ENCODE data around the gene IQSEC1.

IQSEC1 gene

DNA sequence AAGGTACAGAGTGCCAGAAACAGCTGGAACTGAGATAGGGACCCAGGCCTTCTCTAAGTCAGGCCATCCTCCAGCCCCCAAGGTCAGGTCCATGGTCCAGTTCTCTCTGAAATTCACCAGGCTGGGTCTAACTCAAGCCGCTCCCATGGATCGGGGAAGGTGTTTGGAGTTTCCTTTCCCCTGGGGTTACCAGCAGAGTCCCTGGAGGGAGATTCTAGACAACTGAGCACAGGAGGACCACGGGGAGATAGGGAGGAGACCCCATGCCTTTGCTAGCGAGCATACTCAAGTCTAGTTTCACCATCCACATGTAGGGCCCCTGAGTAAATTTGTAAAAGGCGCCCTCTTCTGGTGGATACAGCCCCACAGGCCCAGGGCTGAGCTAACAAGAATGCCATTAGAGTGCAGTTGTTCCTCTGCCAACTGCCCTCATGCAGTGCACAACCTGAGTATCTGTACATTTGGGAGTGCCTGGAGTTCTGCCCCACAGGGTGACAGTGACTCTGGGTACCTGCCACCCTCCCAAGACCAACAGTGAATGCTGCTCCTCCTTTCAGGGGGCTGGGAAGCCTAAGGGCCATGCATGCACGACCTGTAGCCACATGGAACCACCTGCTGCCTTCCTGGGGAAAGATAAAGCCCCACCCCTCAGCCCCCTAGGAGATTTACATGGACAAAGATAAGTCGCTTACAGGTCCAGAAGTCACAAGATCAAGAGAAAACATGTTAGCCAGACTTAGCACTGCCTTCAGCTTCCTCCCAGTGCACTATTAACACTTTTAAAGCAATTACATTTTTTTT, 89.0 kb downstream of the IQSEC1 start:
- DNase-seq (ENCODE audit: low read depth), result peak; percentile 74

DNA sequence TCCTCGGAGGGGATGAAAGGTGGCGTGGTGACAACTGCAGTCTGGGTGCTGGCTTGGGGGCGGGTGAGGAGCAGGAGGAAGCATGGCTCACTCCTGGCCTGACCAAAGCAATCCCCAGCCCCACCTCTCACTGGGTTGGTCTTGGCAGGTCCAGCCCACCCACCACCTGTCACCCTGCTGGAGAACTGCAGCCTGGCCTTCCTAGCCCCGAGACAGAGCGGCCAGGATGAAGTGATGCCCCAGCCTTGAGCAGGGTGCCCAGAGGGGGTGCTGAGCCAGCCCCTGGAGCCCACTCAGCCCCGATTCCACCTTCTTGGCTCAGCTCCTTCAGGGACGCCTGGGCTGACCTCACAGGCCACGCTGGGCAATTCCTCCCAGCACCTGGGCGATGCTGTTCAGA, 89.9 kb downstream of the IQSEC1 start:
- DNase-seq (ENCODE audit: low read depth), result no peak

DNA sequence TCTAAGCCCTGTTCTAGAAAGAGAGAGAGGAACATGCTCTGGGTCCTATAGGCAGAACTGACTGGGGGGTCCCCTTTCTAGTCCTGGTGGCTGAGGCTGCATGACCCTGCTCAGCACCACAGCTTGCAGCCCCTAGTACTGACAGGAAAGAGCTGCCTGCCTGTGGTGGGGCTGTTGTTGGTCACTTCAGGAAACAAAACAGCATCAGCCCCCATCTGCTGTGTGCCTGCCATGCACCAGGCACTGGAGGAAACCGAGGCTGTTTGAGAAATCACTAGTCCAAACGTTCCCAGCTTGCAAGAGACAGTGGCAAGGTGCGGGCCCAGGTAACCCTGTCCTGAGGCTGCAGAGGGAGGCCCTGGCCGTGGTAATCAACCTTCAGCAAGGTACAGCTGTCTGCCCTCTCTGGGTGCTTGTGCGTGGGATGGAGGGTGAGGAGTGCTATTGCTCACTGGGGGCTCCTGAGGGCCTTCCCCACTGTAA, 90.6 kb downstream of the IQSEC1 start:
- DNase-seq (ENCODE audit: low read depth), result no peak

DNA sequence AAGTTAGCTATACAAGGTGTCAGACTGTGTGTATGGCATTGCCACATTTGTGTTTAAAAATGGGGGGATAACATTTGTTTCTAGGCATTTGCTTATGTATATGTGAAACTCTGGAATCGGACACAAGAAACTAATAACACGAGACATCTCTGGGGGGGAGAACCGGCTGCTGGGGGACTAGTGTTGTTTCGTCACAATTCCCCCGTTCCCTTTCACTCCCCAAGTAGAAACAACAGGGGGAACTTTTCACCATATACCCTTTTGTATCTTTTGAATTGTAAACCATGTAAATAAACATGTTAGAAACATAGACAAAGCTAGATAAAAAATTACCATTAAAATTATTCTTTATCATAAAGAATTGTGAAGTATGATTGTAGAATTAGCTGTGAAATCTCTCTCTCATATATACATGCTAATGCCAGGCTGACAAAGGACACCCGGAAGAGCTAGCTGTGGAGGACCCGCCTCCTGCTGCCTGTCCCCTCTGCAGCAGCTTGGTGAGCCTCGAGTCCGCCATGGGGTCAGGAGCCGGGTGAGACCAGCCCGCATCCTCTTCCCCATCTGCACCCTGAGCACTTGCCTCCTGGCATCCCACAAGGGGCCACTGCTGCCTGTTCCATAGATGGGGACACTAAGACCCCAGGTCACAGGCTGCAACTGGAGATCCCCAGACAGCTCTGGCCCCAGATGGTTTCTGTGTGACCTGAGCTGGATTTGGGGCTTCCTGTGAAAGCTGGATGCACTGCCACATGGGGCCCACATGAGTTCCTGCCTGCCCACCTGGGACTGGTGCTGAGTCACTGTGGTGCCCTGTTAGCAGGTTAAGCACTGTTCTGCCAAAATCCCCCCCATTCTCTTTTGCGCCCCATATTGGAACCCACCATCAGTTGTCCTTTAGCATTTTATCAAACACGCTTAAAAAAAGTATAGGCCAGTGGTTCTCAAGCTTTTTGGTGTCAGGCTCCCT, 91.6 kb downstream of the IQSEC1 start:
- no peak for DNase-seq (ENCODE audit: low read depth)

DNA sequence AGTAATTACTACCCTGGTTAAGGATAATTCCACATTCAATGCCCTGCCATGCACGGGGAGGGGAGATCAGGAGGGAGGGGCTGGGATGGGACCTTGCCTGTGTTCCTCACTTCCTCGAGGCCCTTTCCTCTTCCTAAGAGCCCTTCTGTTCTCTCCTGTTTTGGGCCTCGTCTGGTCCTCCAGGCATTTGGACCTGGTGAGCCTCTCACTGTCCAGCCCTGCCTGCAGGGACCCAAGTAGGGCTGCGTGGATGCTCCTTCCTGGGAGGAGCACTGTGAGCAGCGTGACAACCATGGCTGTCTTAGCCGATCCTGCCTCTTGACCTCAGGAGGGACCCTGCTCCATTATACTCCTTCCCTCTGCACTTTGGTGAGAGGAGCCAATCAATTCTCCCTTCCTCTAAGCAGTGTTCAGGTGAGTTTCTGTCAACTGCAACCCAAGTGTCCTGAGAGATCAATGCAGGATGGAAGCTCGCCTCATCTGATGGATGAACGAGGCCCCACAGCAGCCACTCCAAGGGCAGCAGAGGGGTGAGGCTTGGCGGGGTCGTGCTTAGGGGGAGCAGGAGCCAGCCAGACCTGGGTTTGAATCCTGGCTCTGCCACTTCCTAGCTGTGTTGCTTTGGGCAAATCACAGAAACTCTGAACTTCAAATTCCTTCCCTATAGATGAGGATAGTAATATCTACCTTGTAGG, 92.5 kb downstream of the IQSEC1 start:
- no peak for DNase-seq (ENCODE audit: low read depth)

DNA sequence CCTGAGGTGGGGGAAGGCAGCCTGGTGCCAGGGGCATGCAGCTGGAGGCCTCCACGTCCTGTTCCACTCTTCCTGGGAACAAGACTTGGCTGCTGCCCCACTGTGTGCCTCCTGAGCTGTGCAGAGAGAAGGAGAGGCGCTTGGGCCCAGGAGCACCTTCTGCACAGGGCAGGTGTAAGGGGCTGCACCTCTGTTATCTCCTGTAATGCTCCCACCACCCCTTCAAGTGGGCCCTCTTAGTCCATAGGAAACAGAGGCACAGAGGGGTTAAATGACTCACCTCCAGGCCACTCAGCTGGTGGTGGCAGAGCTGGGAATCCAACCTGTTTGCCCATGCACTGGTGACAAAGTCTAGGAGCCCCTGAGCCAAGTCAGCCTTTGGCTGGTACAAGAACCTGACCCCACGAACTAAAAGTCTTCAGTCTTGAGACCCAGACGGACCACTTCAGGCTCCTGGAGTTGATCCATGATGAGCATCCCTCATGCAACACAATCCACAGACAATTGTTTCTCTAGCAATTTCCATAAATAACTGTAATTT, 93.2 kb downstream of the IQSEC1 start:
- DNase-seq (ENCODE audit: low read depth), result no peak

DNA sequence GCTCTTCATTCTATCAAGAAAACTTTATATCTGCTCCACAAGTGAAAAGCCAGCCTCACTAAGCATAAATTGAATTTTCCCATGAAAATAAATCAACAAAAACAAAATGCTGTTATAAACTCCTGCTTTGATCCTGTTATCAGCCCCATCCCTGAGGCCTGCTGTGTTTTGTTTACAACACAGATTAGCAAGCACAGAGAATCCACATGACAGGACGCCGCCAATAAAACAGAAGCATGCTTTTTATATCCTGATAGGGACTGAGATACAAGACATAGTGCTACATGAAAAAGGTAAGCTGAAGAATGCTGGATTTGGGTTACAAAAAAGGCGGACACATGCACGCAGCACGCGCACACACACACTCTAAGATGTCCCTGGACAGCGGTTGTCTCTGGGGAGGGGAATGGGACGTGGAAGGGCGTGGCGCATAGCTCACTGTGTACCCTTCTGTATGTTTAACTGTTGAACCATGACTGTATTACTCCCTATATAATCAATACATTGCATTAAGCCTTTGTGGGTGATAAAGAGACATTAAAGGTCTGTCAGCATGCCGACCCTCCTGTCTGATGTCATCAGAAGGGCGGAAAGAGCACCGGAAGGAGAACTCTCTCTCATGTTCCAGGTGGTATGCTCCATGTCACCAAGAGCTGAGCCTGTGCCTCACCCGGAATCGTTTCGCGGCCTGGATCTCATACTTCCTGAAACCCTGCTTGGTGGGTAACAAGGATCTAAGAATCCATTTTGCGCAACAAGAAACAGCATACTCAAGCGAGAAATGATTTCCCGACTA, 93.9 kb downstream of the IQSEC1 start:
- no peak for DNase-seq (ENCODE audit: low read depth)

DNA sequence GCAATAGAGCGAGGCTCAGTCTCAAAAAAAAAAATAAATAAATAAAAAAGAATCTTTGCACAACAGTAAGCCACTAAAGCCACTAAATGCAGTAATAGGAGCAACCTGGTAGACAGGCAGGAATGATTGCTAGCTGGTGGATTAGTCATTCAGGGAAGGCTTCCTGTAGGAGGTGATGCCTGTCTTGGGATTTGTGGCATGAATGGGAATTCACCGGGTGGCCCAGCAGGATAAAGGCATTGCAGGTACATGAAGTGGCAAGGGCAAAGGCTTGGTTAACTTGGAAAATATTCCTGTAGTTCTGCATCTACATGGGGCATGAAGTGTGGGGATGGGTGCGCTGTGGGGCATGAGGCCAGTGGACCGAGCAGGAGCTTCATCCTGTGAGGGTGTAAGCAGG, 94.5 kb downstream of the IQSEC1 start:
- DNase-seq (ENCODE audit: low read depth), result no peak

DNA sequence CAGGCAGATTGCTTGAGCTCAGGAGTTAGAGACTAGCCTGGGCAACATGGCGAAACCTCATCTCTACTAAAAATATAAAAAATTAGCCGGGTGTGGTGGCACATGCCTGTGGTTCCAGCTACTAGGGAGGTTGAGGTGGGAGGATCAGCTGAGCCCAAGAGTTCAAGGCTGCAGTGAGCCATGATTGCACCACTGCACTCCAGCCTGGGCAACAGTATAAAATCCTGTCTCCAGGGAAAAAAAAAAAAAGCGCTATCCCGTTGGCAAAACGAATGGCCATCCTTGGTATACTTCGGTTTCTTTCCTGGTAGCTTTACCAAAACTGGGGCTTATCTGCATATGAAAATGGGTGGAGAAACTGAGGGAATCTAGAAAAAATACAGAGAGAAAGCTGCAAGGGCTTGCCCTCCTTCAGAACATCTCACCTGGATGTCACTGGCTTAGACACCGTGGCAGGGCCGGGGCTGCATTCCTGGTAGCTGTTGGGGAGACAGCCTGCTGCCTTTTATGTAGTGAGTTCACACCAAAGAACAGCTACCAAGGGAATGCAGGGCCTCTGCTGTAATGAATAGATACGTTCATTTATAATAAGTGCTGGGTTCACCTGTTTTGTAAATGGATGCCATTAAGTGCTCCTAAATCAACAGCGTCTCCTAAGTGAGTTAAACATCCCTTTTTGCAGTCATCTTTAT, 96.0 kb downstream of the IQSEC1 start:
- no peak for DNase-seq (ENCODE audit: low read depth)

DNA sequence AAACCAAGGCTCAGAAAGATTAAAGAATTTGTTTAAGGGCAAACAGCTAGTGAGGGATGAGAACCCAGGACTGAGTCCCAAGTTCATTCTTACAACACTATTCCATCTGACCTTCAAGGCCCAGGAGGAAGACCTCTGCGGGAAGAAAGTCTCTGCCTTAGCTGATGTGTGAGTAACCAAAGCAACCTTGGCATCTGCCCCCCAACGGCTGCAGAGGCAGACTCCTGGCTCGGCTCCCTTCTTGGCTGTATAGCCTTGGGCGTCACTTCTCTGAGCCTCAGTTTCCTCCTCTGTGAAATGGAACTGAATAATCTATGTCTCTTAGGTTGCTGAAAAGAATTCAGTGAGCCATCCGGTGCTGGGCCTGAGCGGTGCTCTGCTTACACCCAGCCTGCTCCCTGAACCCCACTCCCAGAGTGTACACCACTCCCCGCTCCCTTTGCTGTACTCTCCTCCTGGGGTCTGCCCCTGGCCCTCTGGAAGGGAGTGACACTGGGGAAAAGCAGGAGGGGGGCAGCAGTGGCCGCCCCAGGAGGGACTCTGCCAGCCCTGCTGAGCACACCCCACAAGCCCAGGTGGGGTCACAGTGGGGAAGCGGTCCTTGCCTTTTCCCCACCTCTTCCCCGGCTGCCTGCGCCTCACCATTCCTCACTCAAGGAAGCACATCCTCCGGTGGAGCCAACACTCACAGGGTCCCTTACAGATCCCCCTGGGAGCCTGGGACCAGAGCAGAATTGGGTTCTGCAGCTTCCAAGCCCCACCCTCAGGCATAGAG, 97.3 kb downstream of the IQSEC1 start:
- DNase-seq (ENCODE audit: low read depth), result no peak

DNA sequence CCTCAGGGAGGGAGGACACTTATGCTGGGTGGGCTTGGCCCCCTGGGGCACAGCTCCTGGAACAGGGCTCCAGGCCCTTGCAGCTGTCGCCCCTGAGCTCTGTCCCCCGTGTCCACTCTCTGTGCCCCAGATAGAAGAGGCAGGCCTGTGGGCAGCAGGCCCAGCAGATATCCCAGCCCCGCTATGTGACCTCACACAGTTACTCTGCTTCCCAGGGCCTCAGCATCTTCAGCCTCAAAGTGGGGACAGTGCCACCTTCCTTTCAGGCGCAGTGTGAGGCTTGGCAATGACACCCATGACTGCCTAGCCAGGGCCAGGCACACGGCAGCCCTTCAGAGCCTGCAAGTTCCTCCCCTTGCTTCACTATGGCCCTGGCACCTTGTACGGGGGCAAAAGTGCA, 98.4 kb downstream of the IQSEC1 start:
- no peak for DNase-seq (ENCODE audit: low read depth)

DNA sequence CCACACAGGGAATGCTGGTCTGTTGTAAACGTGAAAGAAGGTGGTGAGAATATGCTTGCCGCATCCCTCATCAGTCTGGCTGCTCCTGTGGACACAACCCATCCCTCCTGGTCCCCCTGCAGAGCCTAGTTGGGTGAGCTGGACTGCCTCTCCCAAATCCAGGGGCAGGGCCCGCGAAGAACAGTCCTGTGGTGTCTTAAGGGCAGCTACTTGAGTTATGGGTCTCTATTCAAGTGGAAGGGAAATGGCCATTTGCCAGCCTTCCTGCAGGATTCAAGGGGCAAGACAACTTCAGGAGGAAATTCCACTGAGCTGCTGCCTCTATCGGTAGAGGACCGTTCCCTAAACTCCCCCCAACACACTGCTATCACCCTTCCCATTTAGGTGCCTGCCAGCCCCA, 98.9 kb downstream of the IQSEC1 start:
- no peak for DNase-seq (ENCODE audit: low read depth)

DNA sequence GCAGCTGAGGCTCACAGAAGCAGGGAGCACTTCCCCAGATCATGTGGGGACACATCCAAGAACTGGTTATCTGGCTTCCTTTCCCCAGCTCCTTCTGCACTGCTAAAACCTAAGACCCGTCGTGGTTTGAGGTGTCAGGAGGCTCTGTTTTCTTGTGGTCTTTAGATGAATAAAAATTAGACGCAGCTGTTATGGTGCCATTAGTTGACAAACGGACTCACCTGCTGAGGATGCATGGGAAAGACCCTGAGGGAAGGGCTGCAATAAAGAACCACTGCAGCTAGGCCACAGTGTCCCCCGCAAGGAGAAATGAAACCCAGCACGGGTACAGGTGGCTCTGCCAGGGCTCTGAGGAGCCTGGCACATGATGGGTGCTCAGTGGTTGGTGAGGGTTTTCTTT, 99.4 kb downstream of the IQSEC1 start:
- no peak for DNase-seq (ENCODE audit: low read depth)

DNA sequence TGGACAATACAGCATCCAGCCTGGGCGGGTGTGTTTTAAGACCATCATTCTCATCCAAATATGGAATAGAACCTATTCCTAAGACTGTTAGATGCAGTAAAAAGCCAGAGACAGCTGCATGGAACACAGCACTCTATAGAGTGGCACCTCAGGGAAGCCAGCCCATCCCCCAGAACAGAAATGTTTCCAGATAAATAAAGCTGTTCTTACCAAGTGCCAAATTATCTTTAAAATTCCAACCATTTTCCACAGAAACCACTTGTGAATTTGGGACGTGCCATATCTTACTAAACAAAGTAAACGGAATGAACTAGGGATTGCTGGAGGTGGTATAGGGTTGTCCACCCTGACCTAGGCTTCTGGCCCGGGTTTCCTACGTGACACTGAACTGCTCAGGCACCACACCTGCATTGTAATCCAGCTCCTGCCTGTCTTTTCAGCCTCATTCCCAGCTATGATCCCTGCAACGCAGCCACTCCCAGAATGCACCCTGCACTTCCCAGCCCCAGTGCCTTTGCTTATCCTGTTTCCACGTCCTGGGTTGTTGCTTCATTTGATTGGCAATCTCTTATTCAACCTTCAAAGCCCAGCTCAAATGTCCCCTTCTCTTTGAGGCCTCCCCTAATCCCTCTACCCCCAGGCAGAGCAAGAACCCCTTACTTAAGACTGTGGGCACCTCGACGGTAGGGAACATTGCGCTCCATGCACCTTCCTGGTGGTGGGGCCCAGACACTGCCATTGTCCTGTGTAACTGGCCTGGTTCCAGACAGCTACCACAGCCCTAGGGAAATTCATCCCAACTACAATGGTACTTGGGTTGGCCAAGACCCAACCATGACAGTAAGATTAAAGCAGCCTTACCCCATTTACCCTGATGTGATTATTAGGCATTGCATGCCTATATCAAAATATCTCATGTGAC, 100.2 kb downstream of the IQSEC1 start:
- no peak for DNase-seq (ENCODE audit: low read depth)

DNA sequence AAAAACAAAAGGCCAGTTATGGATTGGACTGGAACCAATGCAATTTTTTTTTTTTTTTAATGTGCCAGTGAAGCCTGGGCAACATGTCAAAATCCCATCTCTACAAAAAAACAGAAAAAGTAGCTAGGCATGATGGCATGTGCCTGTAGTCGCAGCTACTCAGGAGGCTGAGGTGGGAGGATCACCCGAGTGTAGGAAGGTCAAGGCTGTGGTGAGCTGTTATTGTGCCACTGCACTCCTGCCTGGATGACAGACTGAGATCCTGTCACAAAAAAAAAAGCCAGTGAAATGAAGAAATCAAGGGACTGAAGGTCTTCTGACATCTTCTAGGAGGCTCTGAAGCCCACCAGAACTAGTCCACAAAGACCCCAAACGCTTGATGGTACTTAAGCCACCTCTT, 101.2 kb downstream of the IQSEC1 start:
- no peak for DNase-seq (ENCODE audit: low read depth)

DNA sequence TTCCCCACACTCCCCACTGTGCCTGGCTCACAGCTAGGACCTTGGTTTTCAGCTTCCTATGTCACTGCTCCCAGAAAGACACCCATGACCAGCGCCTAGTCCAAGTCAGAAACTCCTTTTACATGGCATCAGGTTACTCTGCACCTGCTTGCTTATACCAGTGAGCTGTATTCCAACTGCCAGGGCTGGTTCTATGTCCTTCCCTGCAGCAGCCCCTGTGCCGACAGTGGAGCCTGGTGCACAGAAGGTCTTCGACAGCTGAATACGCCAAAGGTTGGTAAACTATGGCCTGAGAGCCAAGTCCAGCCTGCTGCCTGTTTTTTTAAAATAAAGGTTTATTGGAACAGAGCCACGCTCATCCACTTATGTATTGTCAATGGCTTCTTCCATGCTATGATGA, 102.5 kb downstream of the IQSEC1 start:
- DNase-seq (ENCODE audit: low read depth), result no peak

DNA sequence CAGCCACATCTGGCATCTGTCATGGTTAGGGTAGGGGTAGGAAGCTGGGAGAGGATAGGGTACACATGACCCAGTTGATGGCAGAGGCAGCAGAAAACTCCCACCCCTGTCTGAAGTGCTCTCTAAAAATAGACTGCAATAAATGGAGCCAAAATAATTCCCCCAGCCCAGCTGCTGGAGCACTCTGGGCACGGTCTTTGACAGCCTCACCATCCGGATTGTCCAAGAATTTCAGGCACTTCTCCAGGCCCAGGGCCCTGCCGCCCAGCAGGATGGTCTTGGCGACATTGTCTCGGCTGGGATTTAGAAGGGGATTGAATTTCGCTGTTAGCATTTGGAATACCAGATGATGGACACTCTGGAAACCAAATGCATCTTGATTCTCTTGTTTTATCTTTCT, 103.7 kb downstream of the IQSEC1 start:
- no peak for DNase-seq (ENCODE audit: low read depth)

DNA sequence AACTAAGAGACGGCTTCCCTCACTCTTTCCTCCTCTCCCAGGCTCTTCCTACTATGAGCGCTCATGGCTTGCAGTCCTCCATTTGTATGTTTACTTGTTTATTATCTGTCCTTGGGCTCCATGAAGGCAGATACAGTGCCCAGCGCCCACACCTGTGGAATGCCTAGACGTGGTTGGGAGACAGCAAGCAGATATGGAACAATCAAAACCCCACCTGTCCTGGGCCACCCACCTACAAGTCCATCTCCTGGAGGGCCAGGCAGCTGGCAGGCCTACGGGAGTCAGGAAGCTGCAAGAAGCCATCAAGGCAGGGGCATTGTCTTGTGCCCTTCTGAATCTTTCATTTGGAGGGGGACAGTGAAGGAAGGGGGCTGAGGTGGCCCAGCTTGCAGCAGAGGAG, 104.7 kb downstream of the IQSEC1 start:
- DNase-seq (ENCODE audit: low read depth), result no peak

All from iris pigment epithelial cell (primary cell).